Stimulated activated naive CD8-positive, alpha-beta T cell treated with anti-CD3 and anti-CD28 coated beads, Interleukin-15, Interleukin-2, amounts not matched to agents 100 U/mL and 50 U/mL, for 24 hours (primary cell): ENCODE results near the gene UGT2B7.
"Not testable (repeated sequence)": the region's sequence is repeated elsewhere in the genome, so short reads cannot be mapped to it uniquely, and the experiment has no call there.

ENCODE experiments used
- ATAC-seq: fragments of 150-1000 bp; cut with Tn5 transposase; one replicate; pipeline ENCODE4 v1.10.0; 2021
- DNase-seq: peaks from one replicate; pipeline ENCODE4 v3.0.0; 2021

UGT2B7 gene

GRCh38 chr4:69096111-69096656, at the start of gene UGT2B7:
UGT2B7 (plus strand) TSS chr4:69096474; CDS start chr4:69096521, 47 bp downstream.
- DNase-seq, result no peak
- no peak for ATAC-seq

GRCh38 chr4:69049860-69050259, 46.4 kb upstream of the UGT2B7 start:
- DNase-seq (no peak), ATAC-seq (no peak)

GRCh38 chr4:69050853-69051575, 45.3 kb upstream of the UGT2B7 start:
- DNase-seq, ATAC-seq: not testable (repeated sequence)

- DNase-seq, result no peak
- ATAC-seq, result no peak
Observed at GRCh38 chr4:69051576-69051943, 44.7 kb upstream of the UGT2B7 start.

GRCh38 chr4:69053309-69053885, 42.9 kb upstream of the UGT2B7 start:
- DNase-seq, ATAC-seq: not testable (repeated sequence)

- DNase-seq, ATAC-seq: not testable (repeated sequence)
Observed at GRCh38 chr4:69054033-69054432, 42.2 kb upstream of the UGT2B7 start.

- no peak for DNase-seq
- ATAC-seq, result no peak
Observed at GRCh38 chr4:69054578-69055200, 41.6 kb upstream of the UGT2B7 start.

GRCh38 chr4:69056150-69056549, 40.1 kb upstream of the UGT2B7 start:
- no peak for ATAC-seq
- DNase-seq, result no peak

GRCh38 chr4:69056921-69057550, 39.2 kb upstream of the UGT2B7 start:
- DNase-seq (no peak), ATAC-seq (no peak)

GRCh38 chr4:69057620-69058409, 38.5 kb upstream of the UGT2B7 start:
- DNase-seq, result no peak
- ATAC-seq, result no peak

GRCh38 chr4:69058410-69059059, 37.7 kb upstream of the UGT2B7 start:
- DNase-seq (no peak), ATAC-seq (no peak)

- ATAC-seq (no peak), DNase-seq (no peak)
Observed at GRCh38 chr4:69060651-69061308, 35.5 kb upstream of the UGT2B7 start.

- DNase-seq (no peak), ATAC-seq (no peak)
Observed at GRCh38 chr4:69064391-69064790, 31.9 kb upstream of the UGT2B7 start.

- no peak for DNase-seq
Observed at GRCh38 chr4:69066945-69067344, 29.3 kb upstream of the UGT2B7 start.

GRCh38 chr4:69069085-69069484, 27.2 kb upstream of the UGT2B7 start:
- ATAC-seq, result no peak

More at GRCh38 chr4:69066945-69067344, 29.3 kb upstream of the UGT2B7 start:
- no peak for ATAC-seq

GRCh38 chr4:69070590-69070989, 25.7 kb upstream of the UGT2B7 start:
- no peak for DNase-seq

More at GRCh38 chr4:69069085-69069484, 27.2 kb upstream of the UGT2B7 start:
- DNase-seq, result no peak

GRCh38 chr4:69071286-69071685, 25.0 kb upstream of the UGT2B7 start:
- no peak for DNase-seq
- ATAC-seq, result no peak

More at GRCh38 chr4:69070590-69070989, 25.7 kb upstream of the UGT2B7 start:
- no peak for ATAC-seq

GRCh38 chr4:69073375-69073774, 22.9 kb upstream of the UGT2B7 start:
- ATAC-seq (no peak), DNase-seq (no peak)

GRCh38 chr4:69075061-69075792, 21.0 kb upstream of the UGT2B7 start:
- DNase-seq, result no peak
- ATAC-seq, result no peak

GRCh38 chr4:69078852-69079251, 17.4 kb upstream of the UGT2B7 start:
- ATAC-seq (no peak), DNase-seq (no peak)
